Omental fat pad (tissue), 4 donors: ENCODE measurements around the gene SHC4. TPM values are rescaled to one million over a fixed set of nuclear protein-coding genes. Genes with fewer than 3 reads are reported as not detected.
"Not testable (repeated sequence)": the region's sequence is repeated elsewhere in the genome, so short reads cannot be mapped to it uniquely, and the experiment has no call there.

Experiments
- ATAC-seq: fragments of 150-250 bp; one replicate; pipeline ENCODE4 v1.9.1; 2016; ENCODE audit warnings: mild to moderate bottlenecking, moderate library complexity; ENCODE audit not compliant: low FRiP score
- DNase-seq: peaks from one replicate; pipeline ENCODE4 v3.0.0-alpha.2; 2019; ENCODE audit warnings: low spot score
- total RNA-seq, 4 donors: library from RNA; depleted of rRNA; stranded (reverse); fragments of >200 nt; gene quantifications; one replicate each; pipeline ENCODE4 v1.1.0, GENCODE V29; 2016
- TF ChIP-seq, protein P1 (sequence below), 3 donors: fragments of 450-650 bp; IDR thresholded peaks; one replicate each; pipeline ENCODE4 v1.5.1; 2016 to 2017; ENCODE audit warnings: antibody characterized with exemption in 3 of 3, mild to moderate bottlenecking in 3 of 3, moderate library complexity in 2 of 3

The SHC4 gene
- total RNA-seq, 4 donors from 2014 or later = 0.48 to 2.2 (median 1.2) TPM; not detected in 1

DNA sequence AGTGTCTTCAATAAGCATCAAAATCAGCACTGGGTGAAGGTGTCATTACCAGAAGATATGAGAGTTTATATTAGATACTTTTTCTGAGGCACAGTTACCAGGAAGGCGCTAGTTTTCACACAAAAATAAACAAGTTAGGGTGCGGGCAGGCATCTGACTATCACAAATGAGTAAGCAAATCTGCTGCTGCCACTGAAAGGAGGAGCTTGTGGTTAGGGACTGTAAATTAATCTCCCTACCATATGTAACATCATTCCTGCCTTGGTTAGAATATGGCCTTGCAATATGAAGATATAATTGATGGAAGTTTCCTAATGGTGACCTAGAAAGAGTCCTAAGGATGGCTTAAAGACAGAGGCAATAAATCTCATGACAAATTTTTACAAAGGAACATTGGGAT, 105.3 kb downstream of the SHC4 start:
- ATAC-seq (no peak), DNase-seq (no peak)
- TF ChIP-seq, protein P1, sequence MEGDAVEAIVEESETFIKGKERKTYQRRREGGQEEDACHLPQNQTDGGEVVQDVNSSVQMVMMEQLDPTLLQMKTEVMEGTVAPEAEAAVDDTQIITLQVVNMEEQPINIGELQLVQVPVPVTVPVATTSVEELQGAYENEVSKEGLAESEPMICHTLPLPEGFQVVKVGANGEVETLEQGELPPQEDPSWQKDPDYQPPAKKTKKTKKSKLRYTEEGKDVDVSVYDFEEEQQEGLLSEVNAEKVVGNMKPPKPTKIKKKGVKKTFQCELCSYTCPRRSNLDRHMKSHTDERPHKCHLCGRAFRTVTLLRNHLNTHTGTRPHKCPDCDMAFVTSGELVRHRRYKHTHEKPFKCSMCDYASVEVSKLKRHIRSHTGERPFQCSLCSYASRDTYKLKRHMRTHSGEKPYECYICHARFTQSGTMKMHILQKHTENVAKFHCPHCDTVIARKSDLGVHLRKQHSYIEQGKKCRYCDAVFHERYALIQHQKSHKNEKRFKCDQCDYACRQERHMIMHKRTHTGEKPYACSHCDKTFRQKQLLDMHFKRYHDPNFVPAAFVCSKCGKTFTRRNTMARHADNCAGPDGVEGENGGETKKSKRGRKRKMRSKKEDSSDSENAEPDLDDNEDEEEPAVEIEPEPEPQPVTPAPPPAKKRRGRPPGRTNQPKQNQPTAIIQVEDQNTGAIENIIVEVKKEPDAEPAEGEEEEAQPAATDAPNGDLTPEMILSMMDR (IDR thresholded peaks at IDR 0.05) = no peak

DNA sequence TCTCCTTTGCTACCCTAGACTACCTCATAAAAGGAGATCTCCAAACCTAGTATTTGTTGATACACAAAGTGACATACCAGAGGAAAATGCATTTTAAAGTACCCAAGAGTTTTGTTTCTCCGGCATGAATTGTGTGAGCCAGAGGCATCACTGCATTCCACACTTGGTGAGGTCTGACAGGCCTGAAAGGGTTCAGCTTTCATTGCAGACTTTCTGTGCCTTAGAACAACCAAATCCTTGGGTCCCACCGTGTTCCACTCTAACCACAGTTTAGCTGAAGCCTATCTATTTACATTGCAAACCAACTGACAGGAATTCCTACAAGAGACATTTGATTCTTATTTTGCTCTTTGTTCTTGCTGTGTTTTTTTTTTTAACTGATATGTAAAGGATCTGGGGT, 106.8 kb downstream of the SHC4 start:
- ATAC-seq (no peak), DNase-seq (no peak)
- TF ChIP-seq, protein P1 (IDR thresholded peaks at IDR 0.05) = no peak

DNA sequence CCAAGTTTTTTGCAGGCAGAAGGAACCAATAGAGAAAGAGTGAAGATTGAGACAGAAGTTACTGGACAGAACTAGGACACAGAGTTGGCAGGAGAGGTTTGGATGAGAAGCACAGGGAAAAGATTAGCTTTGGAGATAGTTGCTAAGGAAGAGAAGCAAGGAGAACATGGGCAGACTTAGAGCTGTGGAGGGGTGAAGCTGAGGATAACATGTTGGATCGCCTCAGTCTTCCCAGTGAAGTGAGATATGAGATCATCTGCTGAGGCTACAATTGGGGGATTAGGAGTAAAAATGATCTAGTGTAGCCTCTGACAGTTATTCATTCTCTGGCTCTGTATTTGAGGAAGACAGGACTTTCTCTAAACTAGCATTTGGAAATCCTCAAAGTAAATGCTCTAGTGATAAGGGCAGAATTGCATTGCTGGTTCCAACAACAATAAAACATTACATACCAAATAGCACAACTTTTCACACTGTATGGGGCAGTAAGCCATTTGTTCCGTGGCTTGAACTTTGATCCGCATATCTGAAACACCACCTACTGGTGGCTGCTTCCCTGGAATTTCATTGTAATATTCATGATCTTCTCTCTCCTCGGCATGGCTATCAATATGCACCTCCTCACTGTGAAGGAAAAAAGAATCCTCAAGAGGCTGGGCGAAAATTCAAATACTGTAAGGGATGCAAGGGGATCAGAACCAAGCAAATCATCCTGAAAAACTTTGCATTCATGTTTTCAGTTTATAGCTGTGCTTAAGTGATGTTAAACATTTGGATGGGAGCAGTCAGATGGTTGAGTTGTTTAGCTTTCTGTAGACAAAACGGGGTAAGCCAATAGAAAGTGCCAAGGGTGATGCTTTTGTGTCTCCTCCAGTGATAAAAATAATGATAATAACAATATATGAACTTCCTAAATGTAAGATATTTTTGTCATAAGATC, 107.9 kb downstream of the SHC4 start:
- no peak for ATAC-seq
- no peak for DNase-seq
- TF ChIP-seq, protein P1 (IDR thresholded peaks at IDR 0.05) = peak in 1 of 3 donors; percentile 8

GRCh38 chr15:48854434-48854833, 109.3 kb downstream of the SHC4 start:
- ATAC-seq, DNase-seq: not testable (repeated sequence)

- DNase-seq (no peak), ATAC-seq (no peak)
- TF ChIP-seq, protein P1 (IDR thresholded peaks at IDR 0.05) = no peak
These were observed 111.8 kb downstream of the SHC4 start for GRCh38 chr15:48851956-48852355.

GRCh38 chr15:48850648-48851047, 113.1 kb downstream of the SHC4 start:
- TF ChIP-seq, protein P1 (IDR thresholded peaks at IDR 0.05) = no peak
- no peak for ATAC-seq
- DNase-seq = no peak

DNA sequence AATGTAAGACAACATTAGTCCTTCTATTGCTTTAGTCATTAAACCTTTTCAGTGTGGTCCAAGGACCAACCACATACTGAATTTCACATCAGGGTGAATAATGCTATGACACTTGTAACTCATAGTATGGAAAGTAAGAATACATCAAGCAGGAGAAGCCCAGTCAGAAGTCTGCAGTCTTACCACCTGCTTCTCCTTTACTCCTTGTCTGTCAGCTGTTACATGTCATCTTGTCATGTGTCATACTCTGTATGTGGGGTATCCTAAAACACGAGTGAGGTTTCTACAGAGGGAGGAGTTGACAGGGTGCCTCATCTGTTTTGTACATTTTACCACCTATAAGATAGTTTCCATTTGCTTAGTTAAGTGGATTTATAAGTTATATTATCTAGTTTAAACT, 118.6 kb downstream of the SHC4 start:
- TF ChIP-seq, protein P1 (IDR thresholded peaks at IDR 0.05) = no peak
- DNase-seq = no peak
- ATAC-seq = no peak
